ENCODE data around the gene TPRG1.

The TPRG1 gene

DNA sequence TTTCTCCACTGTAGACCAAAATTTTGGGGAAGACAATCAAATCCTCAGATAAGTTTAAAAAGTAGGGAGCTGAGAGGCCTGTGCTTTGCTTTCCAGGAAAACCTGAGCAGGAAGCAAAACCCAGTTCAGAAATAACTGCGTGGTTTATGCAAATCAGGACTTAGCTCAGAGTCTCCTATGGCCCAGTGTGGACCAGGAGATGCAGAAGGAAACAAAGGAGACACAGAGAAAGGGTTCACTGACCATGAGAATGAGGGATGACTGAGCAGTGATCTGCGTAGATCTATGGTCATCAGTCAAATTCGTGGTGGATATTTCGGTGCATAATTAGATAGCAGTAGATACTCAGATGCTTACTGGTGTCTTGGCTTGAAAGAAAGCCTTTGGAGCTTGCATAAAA is 196.6 kb downstream of the TPRG1 start:
- Histone ChIP-seq H3F3A (ENCODE audit: control insufficient read depth, insufficient read depth) (no peaks in the 10 kb centered on the region), H3K9me2 (replicated peaks; ENCODE audit: control insufficient read depth, low read length) (no peaks in the 10 kb centered on the region), H3K27ac (ENCODE audit: low read depth, low read length) (no peak overlapping the region), H3K9me3 (ENCODE audit: control insufficient read depth, insufficient read depth, low read length) (no peaks in the 10 kb centered on the region), H4K20me1 (ENCODE audit: control insufficient read depth, insufficient read depth, low read depth, low read length) (no peaks in the 10 kb centered on the region), H3K36me3 (ENCODE audit: control insufficient read depth, low read length) (no peaks in the 10 kb centered on the region), H3K4me1 (ENCODE audit: control insufficient read depth, low read length) (peaks cover 3% of the 10 kb centered on the region; the same call in 1 of the 2 replicates), H3K4me3 (ENCODE audit: low read length) (no peak overlapping the region), H3K79me2 (ENCODE audit: control insufficient read depth, low read length) (no peaks in the 10 kb centered on the region), H3K4me2 (ENCODE audit: low read length) (no peak overlapping the region), H3K27me3 (ENCODE audit: control insufficient read depth, low read length) (peaks cover 22% of the 10 kb centered on the region)
- TF ChIP-seq EZH2phosphoT487 (IDR thresholded peaks at IDR 0.05; ENCODE audit: borderline replicate concordance, low read length) = no peak
- TF ChIP-seq, protein P1, sequence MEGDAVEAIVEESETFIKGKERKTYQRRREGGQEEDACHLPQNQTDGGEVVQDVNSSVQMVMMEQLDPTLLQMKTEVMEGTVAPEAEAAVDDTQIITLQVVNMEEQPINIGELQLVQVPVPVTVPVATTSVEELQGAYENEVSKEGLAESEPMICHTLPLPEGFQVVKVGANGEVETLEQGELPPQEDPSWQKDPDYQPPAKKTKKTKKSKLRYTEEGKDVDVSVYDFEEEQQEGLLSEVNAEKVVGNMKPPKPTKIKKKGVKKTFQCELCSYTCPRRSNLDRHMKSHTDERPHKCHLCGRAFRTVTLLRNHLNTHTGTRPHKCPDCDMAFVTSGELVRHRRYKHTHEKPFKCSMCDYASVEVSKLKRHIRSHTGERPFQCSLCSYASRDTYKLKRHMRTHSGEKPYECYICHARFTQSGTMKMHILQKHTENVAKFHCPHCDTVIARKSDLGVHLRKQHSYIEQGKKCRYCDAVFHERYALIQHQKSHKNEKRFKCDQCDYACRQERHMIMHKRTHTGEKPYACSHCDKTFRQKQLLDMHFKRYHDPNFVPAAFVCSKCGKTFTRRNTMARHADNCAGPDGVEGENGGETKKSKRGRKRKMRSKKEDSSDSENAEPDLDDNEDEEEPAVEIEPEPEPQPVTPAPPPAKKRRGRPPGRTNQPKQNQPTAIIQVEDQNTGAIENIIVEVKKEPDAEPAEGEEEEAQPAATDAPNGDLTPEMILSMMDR (IDR thresholded peaks at IDR 0.05; ENCODE audit: low read depth, low read length, poor library complexity, severe bottlenecking) = no peak

DNA sequence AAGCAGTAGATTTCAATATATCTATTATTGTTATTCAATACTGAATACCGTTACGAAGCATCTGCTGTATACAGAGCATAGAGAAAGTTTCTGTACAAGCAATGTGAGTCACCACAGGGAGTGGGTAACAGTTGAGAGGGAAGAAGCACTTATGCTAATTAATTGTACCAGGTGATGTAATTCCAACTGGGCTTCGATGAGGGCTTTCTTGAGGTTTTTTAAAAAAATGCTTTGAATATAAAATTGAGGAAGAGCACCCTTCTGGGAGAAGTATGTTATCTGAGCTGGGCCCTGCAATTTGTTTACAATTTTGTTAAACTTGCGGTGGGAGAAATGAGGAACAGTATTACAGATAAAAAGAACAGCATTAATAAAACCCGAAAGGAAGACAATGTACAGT is 197.9 kb downstream of the TPRG1 start:
- H3K36me3 ChIP-seq (ENCODE audit: control insufficient read depth, low read length) = no peaks in the 10 kb centered on the region
- no peak overlapping the region for H3K4me3 ChIP-seq (ENCODE audit: low read length)
- no peaks in the 10 kb centered on the region for H3K9me2 ChIP-seq (replicated peaks; ENCODE audit: control insufficient read depth, low read length)
- no peaks in the 10 kb centered on the region for H3F3A ChIP-seq (ENCODE audit: control insufficient read depth, insufficient read depth)
- H3K4me2 ChIP-seq (ENCODE audit: low read length) = no peak overlapping the region
- H4K20me1 ChIP-seq (ENCODE audit: control insufficient read depth, insufficient read depth, low read depth, low read length) = no peaks in the 10 kb centered on the region
- H3K79me2 ChIP-seq (ENCODE audit: control insufficient read depth, low read length) = no peaks in the 10 kb centered on the region
- H3K9me3 ChIP-seq (ENCODE audit: control insufficient read depth, insufficient read depth, low read length) = no peaks in the 10 kb centered on the region
- TF ChIP-seq, protein P1 (IDR thresholded peaks at IDR 0.05; ENCODE audit: low read depth, low read length, poor library complexity, severe bottlenecking) = no peak
- TF ChIP-seq EZH2phosphoT487 (IDR thresholded peaks at IDR 0.05; ENCODE audit: borderline replicate concordance, low read length) = no peak
- H3K27me3 ChIP-seq (ENCODE audit: control insufficient read depth, low read length) = peaks cover 22% of the 10 kb centered on the region
- no peak overlapping the region for H3K27ac ChIP-seq (ENCODE audit: low read depth, low read length)
- H3K4me1 ChIP-seq (ENCODE audit: control insufficient read depth, low read length) = peaks cover 3% of the 10 kb centered on the region; the same call in 1 of the 2 replicates

DNA sequence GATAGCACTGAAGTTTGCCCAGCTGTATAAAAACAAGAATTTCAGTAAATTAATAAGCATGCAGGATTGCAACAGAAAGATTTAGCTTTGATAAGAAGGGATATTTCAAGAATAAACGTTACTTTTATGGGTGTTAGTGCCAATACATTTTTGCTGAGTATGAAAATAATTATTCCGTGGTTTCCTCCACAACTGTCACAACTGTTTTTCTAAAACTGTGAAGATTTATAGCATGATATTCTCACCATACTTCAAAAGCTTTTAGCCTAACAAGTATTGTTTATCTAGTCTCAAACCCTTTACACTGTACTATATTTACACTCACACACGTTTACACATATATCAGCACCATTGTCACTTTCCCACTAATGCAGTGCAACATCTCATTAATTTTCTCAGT is 200.5 kb downstream of the TPRG1 start:
- no peak overlapping the region for H3K27ac ChIP-seq (ENCODE audit: low read depth, low read length)
- no peak overlapping the region for H3K4me3 ChIP-seq (ENCODE audit: low read length)
- H3K4me1 ChIP-seq (ENCODE audit: control insufficient read depth, low read length) = peaks cover 3% of the 10 kb centered on the region; the same call in 1 of the 2 replicates
- TF ChIP-seq, protein P1 (IDR thresholded peaks at IDR 0.05; ENCODE audit: low read depth, low read length, poor library complexity, severe bottlenecking) = no peak
- TF ChIP-seq EZH2phosphoT487 (IDR thresholded peaks at IDR 0.05; ENCODE audit: borderline replicate concordance, low read length) = no peak
- H4K20me1 ChIP-seq (ENCODE audit: control insufficient read depth, insufficient read depth, low read depth, low read length) = no peaks in the 10 kb centered on the region
- H3K79me2 ChIP-seq (ENCODE audit: control insufficient read depth, low read length) = no peaks in the 10 kb centered on the region
- no peaks in the 10 kb centered on the region for H3K36me3 ChIP-seq (ENCODE audit: control insufficient read depth, low read length)
- no peak overlapping the region for H3K4me2 ChIP-seq (ENCODE audit: low read length)
- H3F3A ChIP-seq (ENCODE audit: control insufficient read depth, insufficient read depth) = no peaks in the 10 kb centered on the region
- H3K9me2 ChIP-seq (replicated peaks; ENCODE audit: control insufficient read depth, low read length) = no peaks in the 10 kb centered on the region
- peaks cover 24% of the 10 kb centered on the region for H3K27me3 ChIP-seq (ENCODE audit: control insufficient read depth, low read length)
- no peaks in the 10 kb centered on the region for H3K9me3 ChIP-seq (ENCODE audit: control insufficient read depth, insufficient read depth, low read length)

Data from DOHH2 (cell line).